GM20431 (cell line): Measurements from ENCODE around the gene ADAMTSL2.

Experiments
- in situ Hi-C: fragments of 300-500 bp; cut with MseI, MboI; formaldehyde crosslinking; loops from one replicate; pipeline ENCODE4 v1.15.0; 2020; ENCODE audit warnings: low sequenced_read_pairs; ENCODE audit not compliant: unreplicated experiment

The ADAMTSL2 gene

DNA sequence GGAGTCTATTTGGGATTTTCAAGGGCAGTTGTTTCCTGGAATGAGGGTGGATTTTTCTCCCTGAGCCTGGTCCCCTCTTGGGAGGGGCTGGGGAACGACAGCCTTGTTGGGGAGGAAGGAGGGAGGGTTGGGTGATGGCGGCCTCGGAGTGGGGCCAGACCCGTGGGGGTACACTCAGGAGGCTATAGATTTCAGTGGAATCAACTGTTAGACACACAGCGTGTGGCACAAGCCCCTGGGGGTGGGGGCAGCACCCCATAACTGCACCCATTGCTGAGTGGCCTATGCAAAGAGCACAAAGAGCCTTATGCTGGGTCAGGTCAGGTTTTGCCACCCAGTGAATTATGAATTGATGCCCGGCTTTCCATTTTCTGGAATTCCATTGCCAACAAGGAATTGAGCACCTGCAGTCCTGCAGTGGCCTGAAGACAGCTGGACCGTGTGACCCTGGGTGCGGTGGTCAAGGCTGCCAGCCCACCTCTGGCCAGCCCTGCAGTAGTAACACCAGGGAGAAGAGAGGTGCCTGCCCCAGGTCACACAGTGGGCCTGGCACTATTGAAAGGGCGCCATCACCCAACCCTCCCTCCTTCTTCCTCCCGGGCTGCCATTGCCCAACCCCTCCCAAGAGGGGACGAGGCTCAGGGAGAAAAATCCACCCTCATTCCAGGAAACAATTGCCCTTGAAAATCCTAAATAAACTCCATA is 18.1 kb upstream of the ADAMTSL2 start:
- in situ Hi-C loops: no loop called here

DNA sequence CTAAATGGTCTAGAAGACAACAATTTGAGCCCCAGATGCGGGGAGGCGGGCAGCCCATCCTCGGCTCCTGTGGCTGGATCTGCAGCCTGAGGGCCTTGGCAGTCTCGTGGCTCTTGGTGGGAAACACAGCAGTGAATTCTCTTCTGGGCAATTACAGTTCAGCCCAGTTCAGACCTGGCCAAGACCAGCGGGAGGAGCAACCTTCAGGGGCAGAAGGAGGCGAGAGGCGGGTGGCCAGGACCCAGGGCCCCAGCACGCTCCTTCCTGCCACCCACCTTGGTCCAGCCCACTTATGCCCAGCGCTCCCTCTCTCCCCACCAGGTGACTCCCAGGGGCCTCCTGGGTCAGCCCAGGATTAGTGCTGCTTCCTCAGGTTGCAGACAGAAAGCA is 17.5 kb upstream of the ADAMTSL2 start:
- in situ Hi-C loops: no loop called here

DNA sequence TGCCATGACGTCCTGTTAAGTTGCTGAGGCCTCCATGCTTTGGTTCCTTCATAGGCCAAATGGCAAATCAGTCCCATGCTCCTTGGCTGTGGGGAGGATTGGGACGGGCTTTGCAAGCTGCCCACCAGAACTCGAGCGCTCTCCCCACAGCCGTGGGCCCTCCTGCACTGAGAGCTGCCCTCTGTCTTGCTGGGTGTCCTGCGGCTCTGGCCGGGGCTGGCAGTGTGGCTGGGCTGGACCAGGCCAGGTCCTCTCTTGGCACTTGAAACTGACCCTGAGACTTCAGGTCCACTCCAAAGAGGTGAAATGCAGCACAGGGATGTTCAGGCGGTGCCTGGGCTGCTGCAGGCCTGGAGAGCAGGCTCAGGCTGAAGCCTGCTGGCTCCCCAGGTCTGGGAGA is 16.8 kb upstream of the ADAMTSL2 start:
- in situ Hi-C loops: no loop called here

GRCh38 chr9:133518200-133518599 is 16.3 kb upstream of the ADAMTSL2 start:
- in situ Hi-C loops: no loop called here

DNA sequence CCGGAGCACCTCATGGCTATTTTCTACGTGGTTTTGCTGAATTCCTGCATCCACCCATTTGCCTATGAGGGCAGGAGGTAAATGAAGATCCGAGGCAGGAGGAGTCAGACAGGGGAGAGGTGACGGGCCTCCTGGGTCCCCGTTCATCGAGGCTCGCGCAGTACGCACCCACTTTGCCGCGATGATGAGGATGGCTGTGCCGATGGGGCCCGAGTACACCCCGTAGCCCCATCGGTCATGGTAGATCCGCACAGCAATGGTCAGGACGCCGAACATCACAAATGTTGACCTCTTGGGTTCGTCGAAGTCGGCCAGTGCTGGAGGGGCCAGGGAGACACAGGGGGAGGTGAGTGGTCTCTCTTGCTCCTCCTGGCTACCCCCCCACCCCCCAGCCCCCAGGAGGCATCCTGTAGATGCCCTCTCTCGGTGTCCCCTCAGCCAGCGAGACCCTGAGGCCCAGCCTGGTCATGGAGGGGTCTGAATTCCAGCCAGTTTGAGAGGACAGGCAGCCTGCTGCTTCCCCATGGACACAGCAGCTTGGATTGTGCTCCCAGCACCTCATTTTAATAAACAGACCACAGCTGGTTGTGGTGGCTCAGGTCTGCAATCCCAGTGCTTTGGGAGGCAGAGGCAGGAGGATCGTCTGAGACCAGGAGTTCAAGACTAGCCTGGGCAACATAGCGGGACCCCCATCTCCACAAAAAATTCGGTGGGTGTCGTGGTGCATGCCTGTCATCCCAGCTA is 15.6 kb upstream of the ADAMTSL2 start:
- in situ Hi-C loops: no loop called here

DNA sequence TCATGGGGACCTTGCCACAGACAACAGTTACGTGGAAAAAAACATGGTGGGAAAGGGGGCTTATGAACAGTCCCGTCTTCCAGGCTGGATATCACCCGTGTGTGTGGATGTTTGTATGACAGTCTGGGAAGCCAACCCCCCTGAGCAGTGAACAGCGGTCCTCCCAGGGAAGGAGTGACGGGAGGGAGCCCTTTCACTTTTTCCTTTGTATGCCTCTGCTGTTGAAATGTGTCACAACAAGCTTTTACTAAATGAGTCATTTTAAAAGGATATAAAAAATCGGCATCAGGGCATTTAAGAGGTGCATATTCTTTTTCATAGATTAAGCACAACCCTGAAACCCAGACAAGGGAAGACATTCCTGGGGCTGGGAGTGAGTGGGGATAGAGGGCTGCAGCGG is 14.8 kb upstream of the ADAMTSL2 start:
- in situ Hi-C loops: no loop called here

GRCh38 chr9:133520121-133520835 is 14.2 kb upstream of the ADAMTSL2 start:
- in situ Hi-C loops: no loop called here

- in situ Hi-C loops: no loop called here
Measured at GRCh38 chr9:133521122-133522072, 13.1 kb upstream of the ADAMTSL2 start.

GRCh38 chr9:133522073-133522910 is 12.2 kb upstream of the ADAMTSL2 start:
- in situ Hi-C loops: no loop called here

- in situ Hi-C loops: no loop called here
Measured at GRCh38 chr9:133523106-133523505, 11.4 kb upstream of the ADAMTSL2 start.

GRCh38 chr9:133524146-133524545 is 10.4 kb upstream of the ADAMTSL2 start:
- in situ Hi-C loops: no loop called here

DNA sequence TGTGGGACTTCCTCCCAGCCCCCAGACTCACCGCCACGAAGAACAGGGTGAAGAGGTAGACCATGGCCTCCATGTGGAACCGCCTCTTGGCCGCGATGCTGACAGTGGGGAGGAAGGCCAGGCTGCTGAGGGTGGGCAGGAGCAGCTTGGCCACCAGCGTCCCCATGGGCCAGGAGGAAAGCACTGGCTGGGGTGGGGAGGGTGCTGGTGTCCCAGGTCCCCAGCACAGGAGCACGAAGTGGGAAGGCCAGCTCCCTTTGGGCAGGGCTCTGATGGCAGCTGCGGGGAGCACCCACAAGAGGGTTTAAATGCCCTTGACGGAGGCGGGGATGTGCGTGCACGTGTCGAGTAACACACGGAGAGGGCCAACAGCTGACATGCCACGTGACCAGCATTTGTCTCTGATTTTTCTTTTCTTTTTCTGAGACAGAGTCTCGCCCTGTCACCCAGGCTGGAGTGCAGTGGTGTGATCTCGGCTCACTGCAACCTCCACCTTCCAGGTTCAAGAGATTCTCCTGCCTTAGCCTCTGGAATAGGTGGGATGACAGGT is 9.8 kb upstream of the ADAMTSL2 start, which contains the start of gene MYMK:
MYMK (minus strand) TSS at position 281 of the 550 bp plus-strand sequence; CDS start at position 166, 115 bp downstream.
- in situ Hi-C loops: no loop called here

DNA sequence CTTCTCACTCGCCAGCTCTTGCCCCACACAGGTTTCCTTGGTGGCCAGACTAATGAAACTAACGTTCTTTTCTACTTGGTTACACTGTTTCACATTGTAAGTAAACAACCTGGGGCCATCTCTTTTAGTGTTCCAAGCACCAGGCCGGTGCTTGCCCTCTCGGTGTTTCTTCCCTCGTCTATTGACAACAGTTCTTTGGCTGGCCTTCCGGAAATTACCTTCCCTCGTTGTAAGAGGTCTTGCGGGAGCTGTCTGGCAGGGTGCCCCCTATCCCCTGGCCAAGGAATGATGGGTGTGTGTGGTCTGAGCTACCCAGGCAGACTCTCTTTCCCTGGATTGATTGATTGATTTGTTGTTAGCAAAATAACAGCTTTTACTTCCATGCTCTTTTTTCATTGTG is 8.8 kb upstream of the ADAMTSL2 start:
- in situ Hi-C loops: no loop called here

GRCh38 chr9:133526721-133527321 is 7.7 kb upstream of the ADAMTSL2 start:
- in situ Hi-C loops: no loop called here

GRCh38 chr9:133527444-133527920 is 7.0 kb upstream of the ADAMTSL2 start:
- in situ Hi-C loops: no loop called here

- in situ Hi-C loops: no loop called here
Measured at GRCh38 chr9:133528001-133528875, 6.3 kb upstream of the ADAMTSL2 start.

DNA sequence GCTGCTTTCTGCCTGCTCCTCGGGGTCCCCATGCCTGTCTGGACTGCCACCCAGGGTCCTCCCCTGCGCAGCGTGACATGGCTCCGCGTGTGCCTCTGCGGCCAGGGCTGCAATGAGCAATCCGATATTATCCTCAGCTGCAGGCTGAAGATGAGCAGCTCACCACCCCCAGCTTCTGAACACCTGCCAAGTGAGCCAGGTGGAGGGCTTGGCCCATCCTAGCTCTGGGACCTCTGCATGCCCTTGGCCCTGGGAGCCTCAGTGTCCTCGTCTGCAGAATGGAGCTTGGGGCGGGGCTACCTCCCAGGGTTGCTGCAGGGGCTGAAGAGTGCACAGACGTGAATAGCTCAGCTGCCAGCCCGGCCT is 5.6 kb upstream of the ADAMTSL2 start:
- in situ Hi-C loops: no loop called here
